Activated CD8-positive, alpha-beta memory T cell treated with anti-CD3 and anti-CD28 coated beads for 4 hours (primary cell): ENCODE results near the gene CYP2U1.
"Not testable (repeated sequence)": the region's sequence is repeated elsewhere in the genome, so short reads cannot be mapped to it uniquely, and the experiment has no call there.

Source experiments
- DNase-seq, 2 donors: peaks; one replicate each; pipeline ENCODE4 v3.0.0-alpha.2; 2020; ENCODE audit warnings: low read depth in 2 of 2

CYP2U1 gene

DNA sequence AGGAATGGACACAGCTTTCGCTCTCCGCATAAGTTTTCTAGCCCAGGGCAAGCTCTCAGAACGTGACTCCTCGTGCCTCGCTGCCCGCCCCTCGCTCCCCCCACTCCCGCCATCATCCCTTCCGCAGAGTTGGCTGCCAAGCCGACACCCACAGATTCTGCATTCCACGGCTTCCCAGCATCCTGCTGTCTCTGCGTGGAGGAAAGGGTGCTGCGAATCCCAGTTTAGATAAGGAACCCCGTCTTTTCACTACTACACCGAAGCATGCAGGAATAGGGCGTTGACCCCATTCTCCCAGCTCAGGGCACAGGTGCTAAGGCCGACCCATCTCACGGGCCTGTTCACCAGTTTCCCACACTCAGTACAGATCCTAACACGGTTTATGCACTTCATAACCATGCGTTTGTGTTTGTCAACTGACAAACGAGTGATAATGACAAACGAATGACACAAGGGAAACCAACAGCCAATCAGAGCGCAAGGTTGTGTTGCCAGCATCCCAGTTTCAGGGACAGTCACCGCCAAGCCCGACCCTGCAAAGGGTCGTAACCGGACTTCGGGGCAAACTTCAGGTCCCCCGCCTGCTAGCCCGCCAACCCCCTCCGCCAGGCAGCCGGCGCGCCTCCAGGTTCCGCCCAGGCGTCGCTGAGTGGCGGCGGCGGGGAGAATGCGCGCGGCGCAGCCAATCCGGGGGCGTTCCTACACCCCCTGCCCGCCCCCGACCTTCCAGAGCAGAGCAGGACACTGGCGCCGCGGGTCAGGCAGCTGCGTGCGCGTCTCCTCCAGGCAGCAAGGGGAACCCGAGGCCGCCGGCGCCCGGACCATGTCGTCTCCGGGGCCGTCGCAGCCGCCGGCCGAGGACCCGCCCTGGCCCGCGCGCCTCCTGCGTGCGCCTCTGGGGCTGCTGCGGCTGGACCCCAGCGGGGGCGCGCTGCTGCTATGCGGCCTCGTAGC is at the start of gene CYP2U1:
Gene CYP2U1 (plus strand): TSS at position 729 of the 954 bp plus-strand sequence. CDS start 95 bp downstream, at position 824.
- peak; percentile 58 for DNase-seq

DNA sequence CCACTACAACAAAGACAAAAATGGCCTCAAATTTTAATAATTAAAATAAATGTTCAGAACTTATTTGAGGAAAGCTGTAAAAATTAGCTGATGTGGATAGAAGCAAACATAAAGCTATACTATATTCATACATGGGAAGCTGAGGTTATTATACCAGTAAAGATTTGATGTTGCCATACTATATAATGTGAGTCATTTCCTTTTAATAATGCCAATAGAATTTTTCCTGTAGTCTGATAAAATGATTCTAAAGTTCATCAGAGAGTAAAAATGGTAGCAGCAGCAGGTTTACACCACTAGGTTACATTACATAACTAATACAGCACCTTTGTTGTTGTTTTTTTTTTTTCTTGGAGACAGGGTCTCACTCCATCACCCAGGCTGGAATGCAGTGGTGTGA is 45.5 kb upstream of the CYP2U1 start:
- DNase-seq: no peak

DNA sequence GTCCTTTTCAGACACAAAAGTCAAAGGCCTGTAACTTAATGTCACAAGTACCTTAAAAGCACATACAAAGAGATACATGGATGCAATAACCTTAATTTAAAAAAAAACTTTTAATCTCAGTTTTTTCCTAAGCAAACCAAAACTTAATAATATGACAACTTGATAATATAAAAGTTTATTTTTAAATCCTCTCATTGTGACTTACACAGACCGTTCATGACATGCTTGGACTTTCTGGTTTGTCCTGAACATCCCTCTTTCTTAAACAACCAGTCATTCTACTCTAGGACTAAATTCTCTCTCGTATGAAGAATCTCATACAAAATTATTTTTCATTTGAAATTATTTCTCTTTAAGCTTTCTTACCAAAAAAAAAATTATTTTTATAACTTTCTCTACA is 43.1 kb upstream of the CYP2U1 start:
- DNase-seq: no peak

DNA sequence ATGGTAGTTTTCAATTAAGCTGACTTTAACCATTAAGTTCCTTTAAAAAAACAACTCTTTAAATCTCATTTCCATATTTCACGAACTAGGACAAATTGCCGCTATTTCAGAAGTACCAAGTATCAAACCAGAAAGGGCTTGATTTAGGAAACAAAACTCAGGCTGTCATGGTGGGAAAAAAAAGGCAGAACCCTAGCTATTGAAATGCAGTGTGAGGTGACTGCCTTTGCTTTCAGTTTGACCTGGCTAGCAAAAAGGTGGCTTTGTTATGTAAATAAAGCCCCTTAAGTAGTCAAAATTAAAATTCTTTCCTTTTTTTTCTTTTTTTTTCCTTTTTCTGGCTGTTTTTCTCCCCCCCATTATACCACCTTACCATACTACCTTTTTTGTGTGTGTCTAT is 40.6 kb upstream of the CYP2U1 start:
- no peak for DNase-seq

DNA sequence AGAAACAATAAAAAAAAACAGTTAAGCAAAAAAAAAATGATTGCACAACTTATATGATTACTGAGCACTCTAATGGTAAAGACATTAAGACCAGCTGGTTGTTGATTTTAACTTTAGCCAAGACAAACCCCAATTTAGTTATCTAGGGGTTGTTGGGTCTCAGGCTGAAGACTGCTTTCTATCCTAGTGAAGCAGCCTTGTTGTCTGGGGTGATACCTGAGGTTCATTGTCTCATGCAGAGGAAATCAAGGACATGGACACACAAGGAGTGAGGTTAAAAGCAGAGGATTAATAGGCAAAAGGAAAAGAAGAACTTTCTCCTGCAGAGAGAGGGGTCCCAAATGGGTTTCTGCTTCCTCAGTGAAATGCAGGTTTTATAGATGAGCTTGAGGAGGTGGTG is 40.0 kb upstream of the CYP2U1 start:
- DNase-seq: no peak

DNA sequence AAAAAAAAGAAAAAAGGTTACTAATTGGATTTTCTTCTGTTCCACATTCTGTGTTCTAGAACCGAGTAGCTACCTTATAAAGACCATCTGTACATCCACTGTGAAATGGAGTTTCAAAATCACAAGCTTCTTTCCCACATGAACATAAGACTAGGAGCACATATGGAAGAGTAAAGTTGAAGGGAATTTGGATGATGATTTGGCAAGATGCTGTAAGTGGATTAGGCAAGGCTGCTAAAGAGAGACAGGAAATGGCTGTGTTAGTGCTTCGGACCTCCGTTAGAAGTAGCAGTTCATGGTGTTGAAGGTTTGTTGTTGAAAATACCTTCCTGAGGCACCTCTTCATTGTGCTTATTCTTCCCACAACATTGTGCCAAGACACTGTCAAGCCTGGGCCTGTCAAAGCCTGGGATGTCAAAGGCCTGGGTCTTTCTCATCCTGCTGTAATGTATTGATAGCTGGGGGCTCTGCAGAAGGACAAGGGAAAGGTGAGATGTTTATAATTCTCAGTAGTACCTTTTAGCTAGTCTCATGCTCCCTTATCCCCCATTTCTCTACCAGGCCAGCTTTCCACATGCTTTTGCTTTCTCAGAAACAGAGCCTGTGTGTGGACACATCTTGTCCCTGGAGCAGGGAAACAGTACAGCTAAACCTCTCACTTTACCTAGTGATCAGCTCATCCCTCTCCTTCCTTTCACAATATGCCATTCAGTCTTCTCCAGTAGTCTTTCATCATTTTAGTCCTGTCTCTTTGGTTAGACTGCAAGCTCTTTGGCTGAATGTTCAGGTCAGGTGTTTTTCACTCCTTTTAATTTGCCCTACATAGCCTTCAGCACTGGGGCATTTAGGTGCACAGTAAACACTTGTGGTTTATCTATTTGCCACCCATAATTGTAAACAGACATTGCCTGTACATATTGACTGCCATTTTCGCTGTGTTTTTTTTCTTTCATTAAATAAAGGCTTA is 37.9 kb upstream of the CYP2U1 start:
- DNase-seq: no peak

DNA sequence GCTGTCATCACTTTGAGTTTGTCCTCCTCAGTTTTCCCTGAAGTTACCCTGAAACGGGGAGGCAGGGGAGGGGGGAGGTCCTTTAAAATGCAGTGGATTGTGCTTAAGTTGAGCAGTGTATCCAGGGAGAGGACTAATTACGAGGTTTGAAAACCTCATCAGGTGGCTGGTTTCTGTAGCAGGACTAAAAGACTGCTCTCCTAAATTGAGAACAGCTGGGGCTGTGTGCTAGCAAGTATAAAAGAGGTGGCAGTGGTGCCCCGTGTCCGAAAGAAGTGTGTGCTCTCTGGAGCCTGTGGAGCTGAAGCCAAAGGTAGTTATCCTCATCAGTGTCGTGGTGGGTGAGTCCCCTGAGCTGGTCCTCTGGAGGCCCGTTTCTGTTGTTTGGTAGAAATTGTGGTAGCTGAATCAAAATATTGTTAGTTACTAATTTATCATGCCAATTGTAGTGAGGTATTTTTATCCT is 37.2 kb upstream of the CYP2U1 start:
- no peak for DNase-seq

DNA sequence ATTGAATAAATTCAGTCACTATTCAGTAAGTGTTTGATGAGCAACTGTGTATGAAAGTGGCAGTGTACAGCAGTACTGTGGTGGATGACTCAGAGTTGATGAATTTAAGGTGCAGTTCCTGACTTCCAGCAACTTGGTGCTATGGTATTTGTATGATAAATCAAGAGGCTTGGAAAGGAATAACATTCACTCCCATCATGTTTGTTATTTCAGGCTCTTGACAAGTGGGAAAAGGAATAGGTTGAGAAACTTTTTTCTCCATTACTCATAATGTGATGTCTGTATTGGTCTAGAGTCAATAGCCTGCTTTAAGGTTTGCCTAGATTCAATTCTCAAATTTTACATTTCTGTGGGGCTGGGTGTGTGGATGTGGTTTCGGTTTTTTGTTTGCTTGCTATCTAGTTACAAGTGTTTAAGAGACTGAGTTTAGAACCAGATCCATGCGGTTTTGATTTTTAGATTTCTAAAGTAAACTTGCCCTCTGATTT is 35.1 kb upstream of the CYP2U1 start:
- no peak for DNase-seq

DNA sequence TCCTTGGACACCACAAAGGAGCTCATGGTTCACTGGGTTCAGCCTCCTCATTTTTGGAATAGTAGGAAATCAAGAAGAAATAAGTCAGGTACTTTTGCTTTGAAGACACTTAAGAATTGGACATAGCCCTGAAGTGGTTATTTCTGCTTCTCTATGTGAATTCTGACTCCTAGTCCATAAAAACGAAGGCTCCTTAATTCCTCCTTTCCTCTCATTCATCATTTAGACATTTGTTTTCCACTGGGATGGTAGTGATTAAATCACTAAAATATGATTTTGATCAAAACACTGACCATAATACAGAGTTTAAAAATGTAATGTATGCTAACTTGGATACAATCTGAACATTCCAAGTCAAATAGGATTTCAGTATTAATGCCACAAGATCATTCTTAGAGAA is 34.7 kb upstream of the CYP2U1 start:
- DNase-seq: no peak

DNA sequence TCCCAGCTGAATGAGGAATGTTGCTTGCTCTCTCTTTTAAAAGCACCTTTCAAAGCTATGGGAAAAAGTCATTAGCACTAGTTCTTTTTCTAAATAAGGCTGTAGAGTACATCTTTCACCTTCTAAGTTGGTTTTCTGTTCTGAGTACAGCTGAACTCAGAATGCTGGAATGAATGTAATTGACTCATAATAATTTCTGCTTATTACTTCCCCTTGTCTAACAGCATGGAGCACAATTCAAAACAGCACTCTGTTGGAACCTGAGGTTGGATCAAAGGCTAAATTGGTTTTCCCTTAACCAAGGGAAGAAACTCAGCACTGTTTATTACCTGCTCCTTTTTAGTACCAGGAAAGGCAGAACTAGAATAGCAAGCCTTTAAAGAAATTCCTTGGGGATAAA is 33.5 kb upstream of the CYP2U1 start:
- no peak for DNase-seq

DNA sequence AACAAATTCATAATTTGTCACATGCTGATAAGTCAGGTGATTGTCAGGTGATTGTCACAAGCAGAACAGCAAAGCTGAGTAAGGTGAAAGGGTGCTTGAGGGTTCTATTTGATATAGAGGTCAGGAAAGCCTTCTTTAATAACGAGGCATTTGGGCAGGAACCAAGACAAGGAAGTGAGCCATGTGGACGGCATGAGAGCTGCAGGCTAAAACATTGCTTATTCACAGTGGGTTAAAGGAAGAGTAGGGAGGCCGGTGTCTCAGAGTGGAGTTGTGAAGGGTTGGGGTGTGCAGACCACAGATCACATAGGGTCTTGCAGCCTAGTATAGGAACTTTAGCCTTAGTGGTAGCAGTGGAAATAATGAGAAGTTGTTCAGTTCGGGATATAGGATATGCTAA is 31.3 kb upstream of the CYP2U1 start:
- DNase-seq: no peak

DNA sequence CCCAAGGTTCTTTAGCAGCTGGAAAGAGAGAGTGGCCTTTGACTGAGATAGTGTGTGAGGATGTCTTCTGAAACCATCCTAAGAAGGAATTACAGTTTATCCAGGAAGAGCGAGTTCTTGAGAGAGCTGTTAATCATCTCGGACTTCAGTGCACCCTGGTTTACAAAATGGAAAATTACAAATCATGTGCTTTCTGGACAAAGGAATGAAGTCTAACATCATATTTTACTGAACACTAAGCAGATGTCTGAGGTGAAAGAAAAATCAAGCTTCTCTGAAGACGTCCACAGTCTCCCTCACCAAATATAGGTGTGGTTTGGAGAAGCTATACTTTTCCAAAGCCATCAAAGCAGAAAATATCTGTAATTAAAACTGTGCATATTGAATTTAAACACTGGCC is 30.8 kb upstream of the CYP2U1 start:
- no peak for DNase-seq

DNA sequence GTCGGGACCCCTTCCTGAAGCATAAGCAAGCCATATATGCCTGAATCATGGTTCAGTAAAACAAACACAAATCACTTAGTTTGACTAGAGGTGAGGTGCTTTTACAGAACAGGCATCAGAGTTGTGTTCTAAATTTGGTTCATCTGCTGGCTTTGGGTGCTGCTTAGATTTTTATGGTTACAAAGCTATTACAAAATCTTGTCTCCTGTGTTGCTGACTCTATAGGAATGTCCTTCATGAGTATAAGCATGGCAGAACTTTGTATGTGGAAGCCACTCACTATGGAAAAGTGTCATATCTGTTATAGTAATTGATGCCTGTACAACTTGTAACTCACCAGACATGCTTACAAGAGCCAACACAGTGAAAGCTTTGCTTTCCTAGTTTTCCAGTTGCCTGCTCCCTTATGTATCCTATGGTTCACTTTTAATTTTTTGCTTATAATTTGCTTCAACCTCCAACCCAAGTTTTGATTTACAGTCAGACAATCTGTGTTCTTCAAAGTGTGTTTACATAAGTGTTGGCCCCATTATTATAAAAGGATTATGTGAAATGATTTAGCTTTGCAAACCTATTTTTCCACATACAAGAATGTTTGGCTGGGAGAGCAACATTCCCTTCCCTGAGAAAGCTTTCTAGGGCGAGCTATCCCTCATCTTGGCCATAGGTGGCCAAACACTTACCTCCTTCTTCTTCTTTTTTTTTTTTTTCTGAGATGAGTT is 30.0 kb upstream of the CYP2U1 start:
- no peak for DNase-seq

DNA sequence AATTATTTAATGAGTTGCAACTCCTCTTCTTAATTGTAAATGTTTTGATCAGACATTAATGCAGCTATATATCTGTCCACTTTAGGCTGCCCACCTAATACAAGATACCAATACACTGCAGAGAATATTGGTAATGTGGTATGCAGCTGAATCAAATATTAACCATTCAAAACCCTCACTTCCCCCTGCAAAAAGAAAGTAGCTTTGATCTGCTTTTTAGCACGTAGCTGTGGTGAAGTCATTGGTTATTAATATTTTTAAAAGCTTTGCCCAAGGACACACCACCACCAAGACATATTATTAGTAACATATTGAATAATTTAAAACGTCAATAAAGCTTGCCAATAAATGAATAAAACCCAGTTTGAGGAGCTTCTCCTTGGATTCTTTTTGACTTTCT is 28.6 kb upstream of the CYP2U1 start:
- no peak for DNase-seq

DNA sequence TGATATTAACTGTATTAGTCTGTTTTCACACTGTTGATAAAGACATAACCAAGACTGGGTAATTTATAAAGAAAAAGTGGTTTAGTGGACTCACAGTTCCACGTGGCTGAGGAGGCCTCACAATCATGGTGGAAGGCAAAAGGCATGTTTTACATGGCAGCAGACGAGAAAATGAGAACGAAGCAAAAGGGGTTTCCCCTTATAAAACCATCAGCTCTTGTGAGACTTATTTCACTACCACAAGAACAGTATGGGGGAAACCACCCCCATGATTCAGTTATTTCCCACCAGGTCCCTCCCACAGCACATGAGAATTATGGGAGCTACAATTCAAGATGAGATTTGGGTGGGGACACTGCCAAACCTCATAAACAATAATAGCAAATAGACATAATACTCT is 26.3 kb upstream of the CYP2U1 start:
- DNase-seq: not testable (repeated sequence)

DNA sequence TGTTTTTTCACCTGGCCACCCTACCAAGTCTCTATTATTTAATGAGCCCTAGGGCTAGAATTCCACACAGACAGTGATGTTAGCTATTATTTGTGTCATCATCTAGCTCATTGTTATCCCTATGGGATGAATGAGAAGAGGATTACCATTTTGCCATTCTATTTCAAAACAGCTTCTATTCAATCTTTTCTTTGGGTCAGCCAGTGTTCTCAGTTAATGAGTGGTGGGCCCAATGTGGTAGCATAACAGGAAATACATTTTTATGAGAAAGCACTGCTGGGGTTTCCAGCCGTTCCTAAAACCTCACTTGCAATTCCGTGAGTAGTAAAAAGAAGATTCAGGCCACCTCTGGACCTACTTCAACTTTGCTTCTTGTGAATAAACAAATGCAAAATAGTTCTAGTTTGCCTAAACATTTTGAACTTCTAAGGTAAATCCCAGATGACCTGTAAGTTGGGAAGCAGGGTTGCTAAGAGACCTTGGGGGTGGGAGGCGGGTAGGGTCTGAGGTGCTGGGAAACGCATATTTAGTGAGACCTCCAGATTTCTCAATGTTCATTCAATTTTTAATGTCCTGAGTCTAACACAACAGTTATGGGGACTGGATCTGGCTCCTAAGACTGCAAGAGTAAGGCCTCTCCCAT is 24.8 kb upstream of the CYP2U1 start:
- no peak for DNase-seq

DNA sequence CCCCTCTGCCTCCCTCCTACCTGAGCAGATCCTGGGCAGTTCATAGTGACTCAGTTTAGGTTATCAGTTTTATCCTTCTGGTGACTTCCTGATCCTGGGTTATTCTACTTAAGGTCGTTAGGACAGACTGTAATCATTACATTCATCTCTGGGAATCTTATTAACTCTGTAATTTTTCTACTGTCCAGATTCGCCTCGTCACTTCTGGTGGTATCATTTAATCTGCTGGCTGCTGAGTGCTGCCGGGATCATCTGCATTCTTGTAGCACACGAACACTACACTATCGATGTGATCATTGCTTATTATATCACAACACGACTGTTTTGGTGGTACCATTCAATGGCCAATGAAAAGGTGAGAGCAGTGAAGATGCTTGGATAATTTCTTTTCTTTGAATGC is 23.0 kb upstream of the CYP2U1 start:
- DNase-seq: no peak

DNA sequence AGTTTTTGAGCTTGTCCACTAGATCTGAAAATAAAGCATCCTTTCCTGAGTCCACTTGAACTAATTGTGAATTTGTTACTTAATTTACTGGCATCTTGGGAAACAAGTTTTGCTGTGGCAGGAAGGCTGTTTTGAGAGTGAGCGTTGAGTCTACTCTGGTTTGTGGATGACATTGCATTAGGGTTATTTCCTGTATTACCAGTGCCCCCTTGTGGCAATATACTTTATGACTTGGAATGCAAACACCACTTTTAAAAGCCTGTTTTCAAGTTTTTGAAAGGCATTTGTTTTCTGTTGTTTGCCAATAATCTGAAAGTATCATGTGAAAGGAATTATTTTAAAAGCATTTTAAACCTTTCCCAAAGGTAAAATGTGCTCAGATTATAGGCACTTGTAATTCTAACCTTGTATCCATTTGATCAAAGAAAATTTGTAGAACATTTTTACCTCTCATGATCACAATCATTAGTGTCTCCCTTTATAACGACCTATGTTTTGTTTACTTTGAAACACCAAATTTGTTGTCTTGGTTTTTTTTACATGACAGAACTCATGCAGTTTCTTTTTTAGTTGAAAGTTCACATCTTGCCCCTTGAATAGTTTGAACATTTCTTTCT is 18.0 kb upstream of the CYP2U1 start:
- DNase-seq: no peak

DNA sequence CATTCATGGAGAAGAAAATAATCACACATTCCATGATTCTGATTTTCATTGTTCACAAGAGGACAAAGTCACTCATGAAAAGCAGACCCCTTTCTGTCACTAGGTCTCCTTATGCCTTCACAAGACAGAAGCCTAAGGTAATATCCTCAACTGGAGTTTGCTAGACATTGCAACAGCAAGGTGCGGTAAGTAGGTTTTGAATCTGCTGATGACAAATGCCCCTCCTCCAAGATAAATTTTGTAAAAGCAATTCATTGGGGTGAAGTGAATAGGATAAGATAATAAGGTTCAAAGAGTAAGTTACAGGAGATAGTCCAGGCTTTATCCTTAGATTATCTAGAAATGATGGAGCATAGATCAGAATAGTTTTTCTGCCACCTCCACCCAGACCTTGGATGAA is 16.1 kb upstream of the CYP2U1 start:
- no peak for DNase-seq

DNA sequence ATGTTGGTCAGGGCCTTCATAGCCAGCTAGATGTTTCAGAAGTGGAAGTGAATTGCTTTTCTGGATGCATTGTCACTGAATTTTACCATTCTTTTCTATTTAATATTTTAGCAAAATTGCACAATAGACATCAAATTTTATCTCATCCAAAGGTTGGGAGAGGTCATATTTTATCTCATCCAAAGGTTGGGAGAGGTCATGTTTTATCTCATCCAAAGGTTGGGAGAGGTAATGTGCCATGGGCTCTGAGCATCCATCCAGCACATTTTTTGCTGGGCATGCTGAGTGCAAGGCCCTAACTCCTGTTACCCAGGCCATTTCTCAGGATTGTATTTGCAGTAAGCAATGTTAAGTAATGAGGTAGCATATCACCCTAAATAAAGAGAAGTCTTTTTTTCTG is 14.7 kb upstream of the CYP2U1 start:
- DNase-seq: no peak

DNA sequence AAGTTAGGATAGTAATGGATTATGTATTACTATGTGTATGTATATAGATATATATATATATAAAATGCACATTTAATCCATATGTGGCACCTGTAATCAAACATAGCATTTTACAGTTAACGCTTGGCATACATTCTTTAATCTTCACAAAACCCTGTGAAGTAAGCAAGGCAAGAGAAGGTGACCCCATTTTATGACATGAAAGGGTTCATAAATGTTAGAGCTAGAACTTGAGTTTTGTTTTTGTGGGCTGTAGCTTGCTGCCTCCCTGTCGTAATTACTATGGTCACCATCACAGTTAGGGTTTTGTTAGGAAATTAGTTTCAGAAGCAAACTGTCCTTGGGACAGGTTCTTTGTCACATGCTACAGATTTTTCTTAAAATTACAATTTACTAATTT is 13.8 kb upstream of the CYP2U1 start:
- no peak for DNase-seq
